Activated CD4-positive, alpha-beta T cell treated with anti-CD3 and anti-CD28 coated beads, Interleukin-2, amount 10 ng/mL, durations not matched to agents 7 days and 5 days (primary cell): ENCODE data around the gene CTLA4. TPM values are rescaled to one million over a fixed set of nuclear protein-coding genes. Genes with fewer than 3 reads are reported as not detected.

ENCODE experiments used
- CTCF ChIA-PET: fragments of 350-600 bp; sonication (Branson Sonifier 250); formaldehyde crosslinking; loops from one replicate; lab custom pipeline; 2021; ENCODE audit warnings: antibody characterized with exemption; lab: Charles Lee
- POLR2A ChIA-PET: fragments of 350-600 bp; sonication (Branson Sonifier 250); formaldehyde crosslinking; loops from one replicate; lab custom pipeline; 2021; ENCODE audit warnings: antibody characterized with exemption; lab: Charles Lee
- DNase-seq: peaks from one replicate; pipeline ENCODE4 v3.0.0-alpha.2; 2020
- H3K27ac Mint-ChIP-seq: one replicate; pipeline ENCODE4 v1.8.0; 2021; ENCODE audit warnings: mild to moderate bottlenecking, moderate library complexity, mixed read lengths
- H3K27me3 Mint-ChIP-seq: one replicate; pipeline ENCODE4 v1.8.0; 2021; ENCODE audit warnings: mixed read lengths
- H3K36me3 Mint-ChIP-seq: one replicate; pipeline ENCODE4 v1.8.0; 2021; ENCODE audit warnings: low read depth, mixed read lengths
- H3K4me1 Mint-ChIP-seq: one replicate; pipeline ENCODE4 v1.8.0; 2021; ENCODE audit warnings: mixed read lengths
- H3K4me3 Mint-ChIP-seq: one replicate; pipeline ENCODE4 v1.8.0; 2021; ENCODE audit warnings: mild to moderate bottlenecking, moderate library complexity, mixed read lengths
- H3K9me3 Mint-ChIP-seq: one replicate; pipeline ENCODE4 v1.8.0; 2021; ENCODE audit warnings: mixed read lengths
- total RNA-seq, 2 experiments: library from RNA; stranded (reverse); gene quantifications; one replicate each; pipeline ENCODE4 v1.2.3, GENCODE V29; 2021

Gene CTLA4
- total RNA-seq, 2 experiments from 2014 or later: 20.1 to 22.7 TPM

- Mint-ChIP-seq H3K27me3 (no peaks in the 10 kb centered on the region), H3K4me1 (peaks cover 61% of the 10 kb centered on the region), H3K27ac (peak overlapping the region; percentile 74), H3K4me3 (no peak overlapping the region), H3K9me3 (peaks cover 10% of the 10 kb centered on the region), H3K36me3 (peaks cover 15% of the 10 kb centered on the region)
- DNase-seq: no peak
- CTCF ChIA-PET: interaction anchor here (0.7 to 1.7 kb wide), 4 partner anchors 13 to 120 kb away, joined by 3 to 5 read pairs (median 4); no protein-coding TSS in a partner anchor
- POLR2A ChIA-PET: no interaction called here
Measured at GRCh38 chr2:203893840-203894239, 26.3 kb downstream of the CTLA4 start.

- Mint-ChIP-seq H3K4me1 (peaks cover 61% of the 10 kb centered on the region), H3K36me3 (peaks cover 17% of the 10 kb centered on the region), H3K4me3 (no peak overlapping the region), H3K27me3 (no peaks in the 10 kb centered on the region), H3K27ac (peak overlapping the region; percentile 74), H3K9me3 (peaks cover 12% of the 10 kb centered on the region)
- ChIA-PET POLR2A (no interaction called here), CTCF (interaction anchor here (0.9 to 1.7 kb wide), 5 partner anchors 8 to 120 kb away, joined by 3 to 6 read pairs (median 4); no protein-coding TSS in a partner anchor)
- no peak for DNase-seq
Measured at GRCh38 chr2:203894262-203894661, 26.7 kb downstream of the CTLA4 start.

GRCh38 chr2:203897544-203897943 is 30.0 kb downstream of the CTLA4 start:
- DNase-seq: no peak
- Mint-ChIP-seq H3K27me3 (no peaks in the 10 kb centered on the region), H3K36me3 (peaks cover 29% of the 10 kb centered on the region), H3K27ac (no peak overlapping the region), H3K9me3 (peaks cover 25% of the 10 kb centered on the region), H3K4me1 (peaks cover 35% of the 10 kb centered on the region), H3K4me3 (no peak overlapping the region)
- ChIA-PET CTCF (interaction anchor here (1.0 to 1.6 kb wide), 7 partner anchors 12 to 659 kb away, joined by 3 to 5 read pairs (median 3); no protein-coding TSS in a partner anchor), POLR2A (no interaction called here)

- ChIA-PET CTCF (interaction anchor here (1.0 to 1.6 kb wide), 5 partner anchors 11 to 661 kb away, joined by 3 to 5 read pairs (median 3); no protein-coding TSS in a partner anchor), POLR2A (interaction anchor here (0.9 kb wide), 1 partner anchor 31 kb away, joined by 3 read pairs; the partner anchor contains the start of gene CTLA4)
- Mint-ChIP-seq H3K27me3 (no peaks in the 10 kb centered on the region), H3K4me1 (peaks cover 31% of the 10 kb centered on the region), H3K36me3 (peaks cover 31% of the 10 kb centered on the region), H3K27ac (no peak overlapping the region), H3K4me3 (no peak overlapping the region), H3K9me3 (peaks cover 27% of the 10 kb centered on the region)
- DNase-seq: no peak
Measured at GRCh38 chr2:203898657-203899056, 31.1 kb downstream of the CTLA4 start.

GRCh38 chr2:203900253-203900652 is 32.7 kb downstream of the CTLA4 start:
- CTCF ChIA-PET: interaction anchor here (0.5 to 3.0 kb wide), 6 partner anchors 10 to 824 kb away, joined by 3 to 13 read pairs (median 4); no protein-coding TSS in a partner anchor
- DNase-seq: no peak
- Mint-ChIP-seq H3K4me1 (peaks cover 19% of the 10 kb centered on the region), H3K36me3 (peaks cover 35% of the 10 kb centered on the region), H3K27ac (no peak overlapping the region), H3K9me3 (peaks cover 34% of the 10 kb centered on the region), H3K27me3 (no peaks in the 10 kb centered on the region), H3K4me3 (no peak overlapping the region)
- POLR2A ChIA-PET: no interaction called here

- H3K9me3 Mint-ChIP-seq: peaks cover 26% of the 10 kb centered on the region
Measured at GRCh38 chr2:203904022-203904421, 36.5 kb downstream of the CTLA4 start.

GRCh38 chr2:203905656-203906055 is 38.1 kb downstream of the CTLA4 start:
- Mint-ChIP-seq H3K27ac (no peak overlapping the region), H3K4me3 (no peak overlapping the region), H3K27me3 (no peaks in the 10 kb centered on the region), H3K4me1 (peaks cover 21% of the 10 kb centered on the region), H3K36me3 (peaks cover 25% of the 10 kb centered on the region), H3K9me3 (peaks cover 25% of the 10 kb centered on the region)
- no peak for DNase-seq
- POLR2A ChIA-PET: no interaction called here
- CTCF ChIA-PET: interaction anchor here (0.7 to 1.7 kb wide), 3 partner anchors 26 to 235 kb away, joined by 4 read pairs; no protein-coding TSS in a partner anchor

More at GRCh38 chr2:203904022-203904421, 36.5 kb downstream of the CTLA4 start:
- Mint-ChIP-seq H3K27ac (no peak overlapping the region), H3K4me3 (no peak overlapping the region), H3K36me3 (peaks cover 27% of the 10 kb centered on the region), H3K4me1 (peaks cover 7% of the 10 kb centered on the region), H3K27me3 (no peaks in the 10 kb centered on the region)
- DNase-seq: no peak
- CTCF ChIA-PET: interaction anchor here (0.8 to 1.3 kb wide), 2 partner anchors 9 to 159 kb away, joined by 3 to 6 read pairs; no protein-coding TSS in a partner anchor
- POLR2A ChIA-PET: no interaction called here

- Mint-ChIP-seq H3K36me3 (peaks cover 10% of the 10 kb centered on the region), H3K4me3 (no peak overlapping the region), H3K9me3 (peaks cover 11% of the 10 kb centered on the region), H3K27me3 (no peaks in the 10 kb centered on the region), H3K27ac (no peak overlapping the region), H3K4me1 (peaks cover 21% of the 10 kb centered on the region)
- ChIA-PET CTCF (interaction anchor here (1.6 kb wide), 1 partner anchor 49 kb away, joined by 3 read pairs; no protein-coding TSS in a partner anchor), POLR2A (no interaction called here)
- no peak for DNase-seq
Measured at GRCh38 chr2:203908066-203908796, 40.7 kb downstream of the CTLA4 start.

GRCh38 chr2:203908797-203909185 is 41.2 kb downstream of the CTLA4 start:
- no peaks in the 10 kb centered on the region for H3K27me3 Mint-ChIP-seq
- no peak for DNase-seq
- no peak overlapping the region for H3K4me3 Mint-ChIP-seq
- peaks cover 8% of the 10 kb centered on the region for H3K9me3 Mint-ChIP-seq
- peaks cover 7% of the 10 kb centered on the region for H3K36me3 Mint-ChIP-seq
- peaks cover 21% of the 10 kb centered on the region for H3K4me1 Mint-ChIP-seq
- CTCF ChIA-PET: interaction anchor here (0.6 to 2.1 kb wide), 15 partner anchors 10 to 603 kb away, joined by 3 to 9 read pairs (median 5); partner anchors contain the start of gene CTLA4
- H3K27ac Mint-ChIP-seq: peak overlapping the region; percentile 80
- POLR2A ChIA-PET: no interaction called here

- Mint-ChIP-seq H3K27me3 (no peaks in the 10 kb centered on the region), H3K27ac (peak overlapping the region; percentile 80), H3K36me3 (peaks cover 3% of the 10 kb centered on the region), H3K4me1 (peaks cover 27% of the 10 kb centered on the region), H3K4me3 (peak overlapping the region; percentile 17), H3K9me3 (peaks cover 8% of the 10 kb centered on the region)
- CTCF ChIA-PET: interaction anchor here (0.5 to 2.1 kb wide), 29 partner anchors 9 to 604 kb away, joined by 3 to 13 read pairs (median 3); partner anchors contain the start of gene CTLA4
- POLR2A ChIA-PET: no interaction called here
- DNase-seq: peak; percentile 47
Measured at GRCh38 chr2:203909261-203909967, 41.8 kb downstream of the CTLA4 start.

GRCh38 chr2:203909974-203910373 is 42.4 kb downstream of the CTLA4 start:
- H3K27me3 Mint-ChIP-seq: no peaks in the 10 kb centered on the region

GRCh38 chr2:203913947-203914346 is 46.4 kb downstream of the CTLA4 start:
- no peak overlapping the region for H3K4me3 Mint-ChIP-seq
- no peaks in the 10 kb centered on the region for H3K27me3 Mint-ChIP-seq
- no peak overlapping the region for H3K27ac Mint-ChIP-seq
- POLR2A ChIA-PET: no interaction called here
- H3K9me3 Mint-ChIP-seq: no peaks in the 10 kb centered on the region
- H3K4me1 Mint-ChIP-seq: peaks cover 38% of the 10 kb centered on the region
- CTCF ChIA-PET: interaction anchor here (1.2 kb wide), 1 partner anchor 22 kb away, joined by 3 read pairs; the partner anchor contains the start of gene ICOS
- H3K36me3 Mint-ChIP-seq: no peaks in the 10 kb centered on the region
- no peak for DNase-seq

More at GRCh38 chr2:203909974-203910373, 42.4 kb downstream of the CTLA4 start:
- Mint-ChIP-seq H3K36me3 (peaks cover 3% of the 10 kb centered on the region), H3K4me3 (no peak overlapping the region), H3K4me1 (peaks cover 31% of the 10 kb centered on the region), H3K27ac (peak overlapping the region; percentile 80), H3K9me3 (peaks cover 5% of the 10 kb centered on the region)
- DNase-seq: no peak
- ChIA-PET POLR2A (no interaction called here), CTCF (interaction anchor here (0.7 to 2.1 kb wide), 24 partner anchors 9 to 303 kb away, joined by 3 to 13 read pairs (median 4); partner anchors contain the start of gene CTLA4)
